WTC11 (cell line): Measurements from ENCODE around the gene RTBDN.

Experiments
- GABPB1 ChIP-seq: sonication (generic); formaldehyde crosslinking; IDR thresholded peaks from 2 replicates; pipeline ENCODE4 v1.8.1; 2023; ENCODE audit warnings: mild to moderate bottlenecking, missing genetic modification reagents
- ZBTB21 ChIP-seq: sonication (generic); formaldehyde crosslinking; IDR thresholded peaks from 2 replicates; pipeline ENCODE4 v1.8.1; 2023; ENCODE audit warnings: mild to moderate bottlenecking, missing genetic modification reagents, borderline replicate concordance

DNA sequence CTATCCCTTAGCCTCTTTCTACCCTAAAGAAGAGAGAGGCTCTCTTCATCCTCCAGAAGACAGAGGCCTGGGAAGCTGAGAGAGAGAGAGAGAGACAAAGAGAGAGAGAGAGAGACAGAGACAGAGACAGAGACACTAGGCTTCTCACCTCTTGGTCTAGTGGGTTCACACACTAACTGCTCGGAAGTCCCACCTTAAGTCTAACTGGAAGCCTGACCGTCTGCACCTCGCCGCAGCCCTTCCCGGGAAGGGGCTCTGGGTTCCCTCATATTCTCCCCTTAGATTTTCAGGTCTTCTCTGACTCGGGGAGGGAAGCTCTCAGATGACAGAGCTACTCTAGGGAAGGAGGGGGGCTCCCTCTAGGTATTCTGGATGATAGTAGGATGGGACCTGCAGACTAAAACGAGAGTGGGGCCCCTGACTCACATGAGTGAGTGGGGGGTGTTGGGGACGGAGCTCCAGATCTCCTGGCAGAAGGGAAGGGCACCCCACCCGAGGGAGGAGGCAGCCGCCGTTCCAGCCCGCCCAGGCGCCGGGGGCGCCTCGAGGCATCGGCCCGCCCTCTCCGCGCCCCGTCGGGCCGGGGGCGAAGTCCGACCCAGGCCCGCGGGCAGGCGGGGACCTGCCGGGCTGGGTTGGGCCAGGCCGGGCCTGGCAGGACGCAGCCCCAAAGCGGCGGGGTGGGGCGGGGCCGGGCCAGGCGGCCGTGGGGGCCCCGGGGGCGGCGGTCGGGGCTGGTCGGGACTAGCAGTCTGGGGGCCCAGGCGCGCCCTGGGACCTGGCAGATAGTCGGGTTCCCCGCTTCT is 45.1 kb downstream of the RTBDN start:
- TF ChIP-seq ZBTB21 (CRISPR knock-in tag) (no peak), GABPB1 (CRISPR knock-in tag) (no peak)
